Suprapubic skin (tissue), 4 donors: ENCODE results near the gene FLYWCH2.

Experiments used
- CTCF ChIP-seq, 2 donors: fragments of 200-600 bp in 1 of 2; fragments of 450-650 bp in 1 of 2; sonication (generic) in 1 of 2; IDR thresholded peaks; one replicate each; pipeline ENCODE4 v1.5.1; 2016 to 2019; ENCODE audit warnings: antibody characterized with exemption in 2 of 2, mild to moderate bottlenecking in 1 of 2, moderate library complexity in 1 of 2
- EP300 ChIP-seq: sonication (generic); formaldehyde crosslinking; IDR thresholded peaks from one replicate; pipeline ENCODE4 v1.6.1; 2017; ENCODE audit warnings: antibody characterized with exemption
- POLR2A ChIP-seq, 2 donors: fragments of 450-650 bp; IDR thresholded peaks; one replicate each; pipeline ENCODE4 v1.6.1; 2017; ENCODE audit warnings: antibody characterized with exemption in 2 of 2, mild to moderate bottlenecking in 2 of 2, moderate library complexity in 2 of 2
- POLR2AphosphoS5 ChIP-seq, 3 donors: sonication (generic); formaldehyde crosslinking; IDR thresholded peaks; one replicate each; pipeline ENCODE4 v1.6.1; 2017; ENCODE audit warnings: antibody characterized with exemption in 3 of 3

- no peak for TF ChIP-seq CTCF (IDR thresholded peaks at IDR 0.05)
- no peak for TF ChIP-seq EP300
- TF ChIP-seq POLR2AphosphoS5 (IDR thresholded peaks at IDR 0.05), result no peak
- no peak for TF ChIP-seq POLR2A (IDR thresholded peaks at IDR 0.05)
Measured at GRCh38 chr16:2856061-2856670, 26.8 kb upstream of the FLYWCH2 start.
